CD4-positive, alpha-beta T cell (primary cell): Measurements from ENCODE around the gene SLC5A5. TPM values are rescaled to one million over a fixed set of nuclear protein-coding genes. Genes with fewer than 3 reads are reported as not detected.

ENCODE experiments used
- ATAC-seq: fragments of 200-7000 bp; cut with Tn5 transposase; one replicate; pipeline ENCODE4 v1.10.0; 2022; ENCODE audit warnings: mild to moderate bottlenecking; ENCODE audit not compliant: poor library complexity
- CTCF ChIA-PET: fragments of 350-600 bp; sonication (Branson Sonifier 250); formaldehyde crosslinking; loops from one replicate; lab custom pipeline; 2021; ENCODE audit warnings: antibody characterized with exemption, inconsistent platforms; lab: Charles Lee
- POLR2A ChIA-PET: fragments of 350-600 bp; sonication (Branson Sonifier 250); formaldehyde crosslinking; loops from one replicate; lab custom pipeline; 2021; ENCODE audit warnings: antibody characterized with exemption, inconsistent platforms; lab: Charles Lee
- DNase-seq, 14 experiments: peaks; one replicate each; pipeline ENCODE4 v3.0.0-alpha.2; 2013 to 2020; ENCODE audit warnings: mixed read lengths in 2 of 14
- H3K27ac ChIP-seq, 2 donors: one replicate each; pipeline versions ENCODE4 v1.5.1 to v1.7.0; 2013; ENCODE audit warnings: low read length in 2 of 2, low read depth in 1 of 2, mild to moderate bottlenecking in 1 of 2
- H3K27me3 ChIP-seq, 2 experiments: 1 replicate in 1 of 2; 2 replicates in 1 of 2; pipeline versions ENCODE4 v1.6.1 to v1.7.0; 2013; ENCODE audit warnings: low read length in 2 of 2, control low read depth in 1 of 2, mild to moderate bottlenecking in 1 of 2, moderate library complexity in 1 of 2; ENCODE audit not compliant: insufficient read depth in 2 of 2, control insufficient read depth in 1 of 2
- H3K36me3 ChIP-seq: one replicate; pipeline ENCODE4 v1.6.1; 2013; ENCODE audit warnings: low read length, control low read depth; ENCODE audit not compliant: insufficient read depth
- H3K4me1 ChIP-seq: one replicate; pipeline ENCODE4 v1.6.1; 2013; ENCODE audit warnings: low read length, control low read depth; ENCODE audit not compliant: insufficient read depth
- H3K4me3 ChIP-seq: one replicate; pipeline ENCODE4 v1.5.1; 2013; ENCODE audit warnings: mild to moderate bottlenecking, low read length, moderate library complexity
- H3K9me3 ChIP-seq, 2 experiments: 1 replicate in 1 of 2; 2 replicates in 1 of 2; pipeline versions ENCODE4 v1.6.1 to v1.7.0; 2013; ENCODE audit warnings: low read length in 2 of 2, mild to moderate bottlenecking in 2 of 2, control low read depth in 1 of 2, moderate library complexity in 1 of 2; ENCODE audit not compliant: control insufficient read depth in 1 of 2, insufficient read depth in 1 of 2
- H3K27ac Mint-ChIP-seq: one replicate; pipeline ENCODE4 v1.8.0; 2020; ENCODE audit warnings: mixed read lengths
- H3K27me3 Mint-ChIP-seq: one replicate; pipeline ENCODE4 v1.8.0; 2021; ENCODE audit warnings: mixed read lengths
- H3K36me3 Mint-ChIP-seq: one replicate; pipeline ENCODE4 v1.8.0; 2021; ENCODE audit warnings: low read depth, mixed read lengths
- H3K4me1 Mint-ChIP-seq: one replicate; pipeline ENCODE4 v1.8.0; 2021; ENCODE audit warnings: low read depth, mixed read lengths
- H3K4me3 Mint-ChIP-seq: one replicate; pipeline ENCODE4 v1.8.0; 2020; ENCODE audit warnings: mild to moderate bottlenecking, mixed read lengths
- H3K9me3 Mint-ChIP-seq: one replicate; pipeline ENCODE4 v1.8.0; 2020; ENCODE audit warnings: mixed read lengths
- intact Hi-C, 2 experiments: fragments of 100-400 bp; cut with DNase I in 1 of 2; cut with micrococcal nuclease in 1 of 2; formaldehyde crosslinking; loops; one replicate each; pipeline versions ENCODE4 v1.15.1 to v1.9.0; 2023 to 2025; cut with DNase I, micrococcal nuclease
- total RNA-seq, 174 experiments: library from RNA in 2 of 174; stranded (reverse) in 2 of 174; gene quantifications; one replicate each; pipeline ENCODE4 v1.2.3 and lab custom pipeline; 2021 to 2026
- TF ChIP-seq, protein P1 (sequence below): fragments of 200-600 bp; IDR thresholded peaks from one replicate; pipeline ENCODE4 v1.8.0; 2022; ENCODE audit warnings: antibody characterized with exemption, mild to moderate bottlenecking

SLC5A5 gene
- total RNA-seq, 2 experiments from 2014 or later = 1.6 TPM

DNA sequence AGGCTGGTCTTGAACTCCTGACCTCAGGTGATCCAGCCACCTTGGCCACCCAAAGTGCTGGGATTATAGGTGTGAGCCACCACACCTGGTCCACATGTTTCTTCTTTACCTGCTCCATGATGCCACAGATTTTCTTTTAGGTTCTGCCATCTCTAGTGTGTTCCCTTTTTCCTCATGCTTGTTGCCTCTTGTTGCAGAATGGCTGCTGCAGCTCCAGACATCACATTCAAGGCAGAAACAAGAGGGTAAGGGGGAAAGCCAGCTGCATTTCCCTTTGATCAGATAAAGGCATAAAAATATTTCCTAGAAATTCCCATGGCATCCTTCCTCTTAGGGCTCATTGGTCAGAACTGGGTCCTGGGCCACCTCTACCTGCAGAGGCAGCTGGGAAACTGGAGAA is 48.8 kb downstream of the SLC5A5 start:
- DNase-seq (no peak), ATAC-seq (no peak)
- Mint-ChIP-seq H3K9me3 (no peaks in the 10 kb centered on the region), H3K27ac (no peak overlapping the region), H3K36me3 (no peaks in the 10 kb centered on the region), H3K4me3 (no peak overlapping the region), H3K4me1 (no peaks in the 10 kb centered on the region), H3K27me3 (peaks cover 5% of the 10 kb centered on the region)
- Histone ChIP-seq H3K4me1 (no peaks in the 10 kb centered on the region), H3K4me3 (no peak overlapping the region), H3K27me3 (peaks cover 2 to 8% of the 10 kb centered on the region in 2 experiments), H3K36me3 (no peaks in the 10 kb centered on the region), H3K9me3 (no peaks in the 10 kb centered on the region), H3K27ac (no peak overlapping the region)
- CTCF ChIA-PET = interaction anchor here (1.2 to 1.6 kb wide), 2 partner anchors 12 to 468 kb away, joined by 3 read pairs; partner anchors contain the start of gene CCDC124
- TF ChIP-seq, protein P1, sequence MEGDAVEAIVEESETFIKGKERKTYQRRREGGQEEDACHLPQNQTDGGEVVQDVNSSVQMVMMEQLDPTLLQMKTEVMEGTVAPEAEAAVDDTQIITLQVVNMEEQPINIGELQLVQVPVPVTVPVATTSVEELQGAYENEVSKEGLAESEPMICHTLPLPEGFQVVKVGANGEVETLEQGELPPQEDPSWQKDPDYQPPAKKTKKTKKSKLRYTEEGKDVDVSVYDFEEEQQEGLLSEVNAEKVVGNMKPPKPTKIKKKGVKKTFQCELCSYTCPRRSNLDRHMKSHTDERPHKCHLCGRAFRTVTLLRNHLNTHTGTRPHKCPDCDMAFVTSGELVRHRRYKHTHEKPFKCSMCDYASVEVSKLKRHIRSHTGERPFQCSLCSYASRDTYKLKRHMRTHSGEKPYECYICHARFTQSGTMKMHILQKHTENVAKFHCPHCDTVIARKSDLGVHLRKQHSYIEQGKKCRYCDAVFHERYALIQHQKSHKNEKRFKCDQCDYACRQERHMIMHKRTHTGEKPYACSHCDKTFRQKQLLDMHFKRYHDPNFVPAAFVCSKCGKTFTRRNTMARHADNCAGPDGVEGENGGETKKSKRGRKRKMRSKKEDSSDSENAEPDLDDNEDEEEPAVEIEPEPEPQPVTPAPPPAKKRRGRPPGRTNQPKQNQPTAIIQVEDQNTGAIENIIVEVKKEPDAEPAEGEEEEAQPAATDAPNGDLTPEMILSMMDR = no peak
- POLR2A ChIA-PET = no interaction called here
- intact Hi-C loops = no loop called here

DNA sequence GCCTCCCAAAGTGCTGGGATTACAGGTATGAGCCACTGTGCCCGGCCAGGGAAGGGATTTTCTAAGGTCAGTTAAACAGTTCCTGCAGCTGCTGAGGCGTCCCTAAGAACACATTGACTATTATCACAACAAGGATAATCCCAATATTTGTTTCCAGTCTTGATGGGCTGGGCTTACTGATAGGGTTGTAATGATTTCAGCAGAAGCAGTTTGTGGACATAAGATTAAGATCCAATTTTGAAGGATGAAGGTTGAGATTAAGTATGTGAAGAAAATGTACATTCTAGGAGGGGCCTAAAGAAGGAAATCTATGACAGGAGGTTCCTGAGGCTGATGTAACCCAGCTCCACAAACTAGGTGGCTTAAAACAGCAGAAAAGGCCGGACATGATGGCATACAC is 50.4 kb downstream of the SLC5A5 start:
- no peaks in the 10 kb centered on the region for H3K27me3 Mint-ChIP-seq
- no peaks in the 10 kb centered on the region for H3K9me3 Mint-ChIP-seq

DNA sequence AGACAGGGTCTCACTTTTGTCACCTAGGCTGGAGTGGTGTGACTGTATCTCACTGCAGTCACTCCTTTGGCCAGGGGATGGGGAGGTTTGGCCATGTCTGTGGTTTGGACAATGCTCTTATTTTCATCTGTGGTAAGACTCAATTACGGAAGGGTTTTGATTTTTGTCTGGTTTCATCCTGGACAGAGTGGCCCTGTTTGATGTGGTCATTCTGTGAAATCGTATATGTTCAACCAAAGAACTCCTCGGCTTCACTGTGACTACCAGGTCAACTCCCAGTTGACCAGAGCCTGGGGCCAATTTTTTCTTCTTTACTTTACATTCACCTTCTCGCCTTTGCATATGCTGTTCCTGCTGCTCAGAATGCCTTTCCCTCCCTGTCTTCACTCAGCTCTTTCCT is 54.3 kb downstream of the SLC5A5 start:
- ATAC-seq = no peak
- ChIA-PET POLR2A (no interaction called here), CTCF (interaction anchor here (2.0 kb wide), 1 partner anchor 67 kb away, joined by 6 read pairs; the partner anchor contains the start of gene RPL18A)
- Mint-ChIP-seq H3K36me3 (no peaks in the 10 kb centered on the region), H3K9me3 (no peaks in the 10 kb centered on the region), H3K27me3 (no peaks in the 10 kb centered on the region), H3K4me3 (no peak overlapping the region), H3K27ac (no peak overlapping the region), H3K4me1 (no peaks in the 10 kb centered on the region)
- Histone ChIP-seq H3K9me3 (no peaks in the 10 kb centered on the region), H3K4me1 (no peaks in the 10 kb centered on the region), H3K27ac (no peak overlapping the region), H3K36me3 (no peaks in the 10 kb centered on the region), H3K27me3 (no peaks in the 10 kb centered on the region), H3K4me3 (no peak overlapping the region)
- TF ChIP-seq, protein P1 = no peak
- intact Hi-C loops = no loop called here
- no peak for DNase-seq

More for the DNA sequence above, 50.4 kb downstream of the SLC5A5 start:
- H3K36me3 ChIP-seq = no peaks in the 10 kb centered on the region
- H3K9me3 ChIP-seq = no peaks in the 10 kb centered on the region
- H3K27me3 ChIP-seq = peaks cover 0 to 2% of the 10 kb centered on the region in 2 experiments
- no peak overlapping the region for H3K27ac ChIP-seq
- Mint-ChIP-seq H3K4me1 (no peaks in the 10 kb centered on the region), H3K36me3 (no peaks in the 10 kb centered on the region), H3K27ac (no peak overlapping the region), H3K4me3 (no peak overlapping the region)
- intact Hi-C loops = no loop called here
- TF ChIP-seq, protein P1 = no peak
- H3K4me1 ChIP-seq = no peaks in the 10 kb centered on the region
- CTCF ChIA-PET = interaction anchor here (1.6 kb wide), 1 partner anchor 10 kb away, joined by 3 read pairs; the partner anchor contains the start of gene CCDC124
- ATAC-seq (no peak), DNase-seq (no peak)
- H3K4me3 ChIP-seq = no peak overlapping the region
- POLR2A ChIA-PET = no interaction called here
